Gastroesophageal sphincter (tissue), 4 donors: Measurements from ENCODE around the gene VPS35. TPM values are rescaled to one million over a fixed set of nuclear protein-coding genes. Genes with fewer than 3 reads are reported as not detected.
A peak's percentile ranks its signal among the peaks of the same experiment; 100 is the strongest.

ENCODE experiments used
- ATAC-seq: fragments of 150-250 bp; one replicate; pipeline ENCODE4 v1.9.1; 2016; ENCODE audit warnings: mild to moderate bottlenecking, moderate library complexity
- H3K27ac ChIP-seq, 4 donors: fragments of 200-600 bp; sonication (generic) in 3 of 4; 1 replicate in 3 of 4; 2 replicates in 1 of 4; pipeline ENCODE4 v1.5.1; 2016 to 2019
- H3K27me3 ChIP-seq: fragments of 200-600 bp; sonication (generic); one replicate; pipeline ENCODE4 v1.5.1; 2019
- H3K36me3 ChIP-seq, 2 donors: fragments of 200-600 bp; sonication (generic); one replicate each; pipeline ENCODE4 v1.5.1; 2019; ENCODE audit warnings: control low read depth in 1 of 2
- H3K4me1 ChIP-seq, 3 donors: fragments of 200-600 bp; sonication (generic); 1 replicate in 2 of 3; 2 replicates in 1 of 3; pipeline ENCODE4 v1.5.1; 2016 to 2019; ENCODE audit warnings: control low read depth in 2 of 3
- H3K4me3 ChIP-seq, 2 donors: fragments of 200-600 bp; sonication (generic); one replicate each; pipeline ENCODE4 v1.5.1; 2019; ENCODE audit warnings: mild to moderate bottlenecking in 1 of 2, moderate library complexity in 1 of 2
- H3K9me3 ChIP-seq, 3 donors: fragments of 200-600 bp; sonication (generic); one replicate each; pipeline ENCODE4 v1.5.1; 2017 to 2019; ENCODE audit warnings: control low read depth in 2 of 3
- CTCF ChIP-seq, 4 experiments: fragments of 200-600 bp in 2 of 4; fragments of 450-650 bp in 2 of 4; sonication (generic) in 1 of 4; IDR thresholded peaks; one replicate each; pipeline ENCODE4 v1.5.1; 2017 to 2019; ENCODE audit warnings: antibody characterized with exemption in 4 of 4, mild to moderate bottlenecking in 2 of 4, moderate library complexity in 2 of 4
- EP300 ChIP-seq: sonication (generic); formaldehyde crosslinking; IDR thresholded peaks from one replicate; pipeline ENCODE4 v1.6.1; 2017; ENCODE audit warnings: antibody characterized with exemption, mild to moderate bottlenecking
- POLR2A ChIP-seq, 2 donors: fragments of 450-650 bp; IDR thresholded peaks; one replicate each; pipeline ENCODE4 v1.6.1; 2017; ENCODE audit warnings: antibody characterized with exemption in 2 of 2, mild to moderate bottlenecking in 2 of 2, moderate library complexity in 1 of 2
- POLR2AphosphoS5 ChIP-seq: sonication (generic); formaldehyde crosslinking; IDR thresholded peaks from one replicate; pipeline ENCODE4 v1.6.1; 2017; ENCODE audit warnings: antibody characterized with exemption
- WGBS, 2 donors: methylation state at CpG; one replicate each; pipeline ENCODE4 v1.1.5; 2018; ENCODE audit warnings: low coverage in 1 of 2; 5-methylcytosine and 5-hydroxymethylcytosine counted together
- total RNA-seq, 4 donors: library from RNA; depleted of rRNA; stranded (reverse); fragments of >200 nt; gene quantifications; one replicate each; pipeline ENCODE4 v1.1.0, GENCODE V29; 2016

Gene VPS35
- total RNA-seq, 4 donors from 2014 or later, result 76.6 to 119 (median 91.7) TPM

- Histone ChIP-seq H3K4me1 (no peaks in the 10 kb centered on the region), H3K27me3 (no peaks in the 10 kb centered on the region), H3K4me3 (peak overlapping the region; percentile 33 to 43), H3K27ac (peak overlapping the region; percentile 12 to 79 (median 74)), H3K9me3 (peaks cover 0 to 3% (median 0%) of the 10 kb centered on the region in 3 donors), H3K36me3 (no peaks in the 10 kb centered on the region)
- 45 to 51% methylated on average over 7 of the region's 27 CpGs for WGBS, 2 donors
- peak; percentile 94 for ATAC-seq
- TF ChIP-seq POLR2AphosphoS5 (no peak), CTCF (IDR thresholded peaks at IDR 0.05) (no peak), EP300 (no peak)
Measured at GRCh38 chr16:46649588-46650253, 39.3 kb downstream of the VPS35 start.

- H3K4me3 ChIP-seq, result no peak overlapping the region
- peaks cover 0 to 6% (median 0%) of the 10 kb centered on the region in 3 donors for H3K9me3 ChIP-seq
- 89 to 90% methylated on average over 7 to 8 of the region's 8 CpGs for WGBS, 2 donors
- H3K4me1 ChIP-seq, result no peaks in the 10 kb centered on the region
- H3K27me3 ChIP-seq, result no peaks in the 10 kb centered on the region
- H3K36me3 ChIP-seq, result no peaks in the 10 kb centered on the region
- peak overlapping the region in 1 of 4 donors; percentile 79 for H3K27ac ChIP-seq
- ATAC-seq, result no peak
- TF ChIP-seq POLR2AphosphoS5 (no peak), CTCF (IDR thresholded peaks at IDR 0.05) (no peak), EP300 (no peak)
Measured at GRCh38 chr16:46648656-46649055, 40.3 kb downstream of the VPS35 start.

- H3K36me3 ChIP-seq, result no peaks in the 10 kb centered on the region
- H3K4me1 ChIP-seq, result no peaks in the 10 kb centered on the region
- no peak overlapping the region for H3K27ac ChIP-seq
- 74 to 86% methylated on average over 5 to 9 of the region's 9 CpGs for WGBS, 2 donors
- no peak for TF ChIP-seq EP300
- no peak for TF ChIP-seq CTCF (IDR thresholded peaks at IDR 0.05)
- TF ChIP-seq POLR2AphosphoS5, result no peak
- TF ChIP-seq POLR2A (IDR thresholded peaks at IDR 0.05), result no peak
- no peak for ATAC-seq
- H3K9me3 ChIP-seq, result no peaks in the 10 kb centered on the region
- no peak overlapping the region for H3K4me3 ChIP-seq
- H3K27me3 ChIP-seq, result no peaks in the 10 kb centered on the region
Measured at GRCh38 chr16:46638947-46639925, 49.7 kb downstream of the VPS35 start.

- ATAC-seq, result no peak
- Histone ChIP-seq H3K4me1 (peaks cover 0 to 6% (median 0%) of the 10 kb centered on the region in 3 donors), H3K36me3 (no peaks in the 10 kb centered on the region), H3K27ac (no peak overlapping the region), H3K4me3 (no peak overlapping the region), H3K9me3 (no peaks in the 10 kb centered on the region), H3K27me3 (no peaks in the 10 kb centered on the region)
- WGBS, 2 donors, result 70 to 72% methylated on average over 3 to 6 of the region's 32 CpGs
- TF ChIP-seq POLR2A (IDR thresholded peaks at IDR 0.05) (no peak), CTCF (IDR thresholded peaks at IDR 0.05) (no peak), POLR2AphosphoS5 (no peak), EP300 (no peak)
Measured at GRCh38 chr16:46632778-46633733, 55.9 kb downstream of the VPS35 start.
